ENCODE data around the gene CALML6.

The CALML6 gene

DNA sequence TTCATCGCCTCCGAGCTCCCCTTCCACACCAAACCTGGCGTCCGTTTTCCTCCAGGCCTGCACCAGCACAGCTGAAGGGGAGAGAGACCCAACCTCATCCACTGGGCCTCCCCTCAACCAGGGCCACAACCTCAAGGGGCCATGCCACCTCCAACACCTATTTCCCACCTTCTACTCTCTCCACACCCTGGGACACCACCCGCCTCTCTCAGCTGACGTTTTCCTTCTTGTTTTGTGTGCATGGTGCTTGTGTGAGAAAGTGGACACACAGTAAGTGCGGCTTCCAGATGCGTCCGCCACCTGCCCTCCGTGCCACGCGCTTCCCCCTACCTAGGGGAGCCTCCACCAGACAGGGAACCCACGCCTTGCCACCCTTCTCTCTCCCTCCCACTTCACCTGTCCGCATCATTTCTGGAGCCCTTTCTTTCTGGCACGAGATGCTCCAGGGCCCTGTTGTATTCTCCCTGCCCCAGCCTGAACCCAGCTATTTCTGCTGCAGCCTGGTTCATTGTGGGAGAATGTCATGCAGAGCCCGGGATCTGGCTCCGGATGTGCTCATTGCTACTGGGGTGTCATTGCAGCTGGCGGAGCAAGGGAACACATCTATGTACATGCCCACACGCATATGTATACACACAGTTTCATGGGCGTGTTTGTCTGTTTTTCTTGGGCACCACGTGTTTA lies 22.8 kb upstream of the CALML6 start:
- DNase-seq: no peak

DNA sequence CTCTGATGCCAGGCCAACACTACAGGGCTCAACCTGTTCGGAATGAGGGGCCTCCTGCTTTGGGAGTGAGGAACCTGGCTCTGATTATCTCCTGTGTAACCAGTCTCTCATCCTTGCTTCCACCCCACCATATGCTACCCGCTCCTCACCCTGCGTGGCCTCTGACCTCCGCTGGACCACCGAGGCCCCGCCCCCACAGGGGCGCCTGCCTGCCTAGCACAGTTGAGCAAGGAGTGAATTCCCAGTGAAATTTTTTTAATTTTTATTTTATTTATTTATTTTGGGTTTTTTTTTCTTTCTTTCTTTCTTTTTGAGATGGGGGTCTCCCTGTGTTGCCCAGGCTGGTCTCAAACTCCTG lies 22.3 kb upstream of the CALML6 start:
- DNase-seq: no peak

DNA sequence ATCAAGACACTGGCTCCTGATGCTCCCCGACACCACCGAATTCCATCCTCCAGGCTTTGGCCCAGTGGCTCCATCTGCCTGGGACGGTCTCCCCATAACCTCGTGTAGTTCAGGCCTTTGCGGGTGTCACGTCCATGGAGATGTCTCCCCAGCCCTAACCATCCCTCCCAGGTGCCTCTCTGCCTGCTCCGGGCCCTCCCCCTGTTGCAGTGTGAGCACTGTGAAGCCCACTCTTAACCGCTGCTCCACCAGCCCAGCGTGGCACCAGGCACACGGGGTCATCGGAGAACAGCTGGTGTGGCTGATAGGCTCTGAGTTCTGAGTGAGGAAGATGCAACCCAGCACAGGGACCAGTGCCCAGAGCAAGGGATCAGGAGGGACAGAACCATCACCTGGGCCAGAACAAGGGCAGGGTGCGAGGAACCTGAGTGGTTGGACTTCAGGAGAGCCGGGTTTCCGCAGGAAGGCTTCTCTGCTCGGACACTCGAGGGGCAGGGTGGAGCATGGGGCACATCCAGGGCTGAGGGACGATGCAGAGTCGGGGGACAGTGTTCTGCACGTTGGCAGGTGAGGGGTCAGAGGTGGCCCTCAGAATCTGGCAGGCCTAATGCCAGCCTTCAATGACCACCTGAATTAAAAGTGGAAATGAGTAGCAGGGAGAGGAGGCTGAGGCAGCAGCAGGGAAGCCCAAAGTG lies 21.6 kb upstream of the CALML6 start:
- DNase-seq: no peak

DNA sequence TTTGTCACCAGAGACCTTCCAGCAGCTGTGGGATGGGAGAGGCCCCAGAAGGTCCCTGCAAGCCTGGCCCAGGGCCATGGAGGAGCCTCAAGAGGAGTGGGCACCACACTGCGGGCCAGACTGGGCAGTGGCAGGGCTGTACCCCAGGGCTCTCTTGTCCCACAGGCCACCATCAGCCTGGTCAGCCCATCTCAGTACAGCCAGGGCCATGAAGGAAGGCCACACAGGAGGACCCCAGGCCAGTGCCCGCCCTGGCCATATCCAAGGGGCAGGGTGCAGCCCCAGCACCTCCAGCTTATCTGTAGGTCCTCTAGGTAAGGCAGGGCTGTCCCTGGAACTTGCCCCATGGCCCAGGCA lies 21.1 kb upstream of the CALML6 start:
- no peak for DNase-seq

DNA sequence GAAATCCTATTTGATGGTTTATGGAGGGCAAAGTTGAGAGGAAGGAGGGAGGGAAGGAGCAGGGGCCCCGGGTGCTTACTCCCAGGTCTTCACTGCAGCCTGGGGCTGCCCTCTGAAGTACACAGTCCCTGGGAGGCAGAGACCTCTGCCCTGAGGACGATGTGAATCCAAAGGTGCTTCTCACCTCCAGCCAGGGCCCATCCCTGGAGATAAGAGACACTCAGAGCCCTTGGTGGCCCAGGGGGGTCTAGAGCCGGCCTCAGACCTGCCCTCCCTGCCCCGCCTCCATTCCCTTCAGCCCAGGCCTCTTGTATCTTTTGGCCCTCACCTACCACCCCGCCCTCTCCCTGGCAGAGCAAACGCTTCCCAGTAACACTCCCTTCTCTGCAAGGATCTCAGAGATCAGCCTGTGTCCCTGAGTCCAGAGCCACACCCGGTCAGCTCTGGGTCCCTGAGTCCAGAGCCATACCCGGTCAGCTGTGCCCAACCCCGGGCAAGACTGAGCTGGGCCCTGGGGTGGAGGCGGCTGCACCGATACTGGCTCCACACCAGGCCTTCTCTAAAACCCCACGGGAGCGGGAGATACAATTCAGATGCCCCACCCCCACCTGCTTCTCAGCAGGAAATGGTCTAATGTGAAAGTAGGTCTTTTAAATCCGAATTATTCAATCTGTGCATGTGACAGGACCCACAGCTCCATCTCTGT lies 20.6 kb upstream of the CALML6 start:
- DNase-seq: no peak

DNA sequence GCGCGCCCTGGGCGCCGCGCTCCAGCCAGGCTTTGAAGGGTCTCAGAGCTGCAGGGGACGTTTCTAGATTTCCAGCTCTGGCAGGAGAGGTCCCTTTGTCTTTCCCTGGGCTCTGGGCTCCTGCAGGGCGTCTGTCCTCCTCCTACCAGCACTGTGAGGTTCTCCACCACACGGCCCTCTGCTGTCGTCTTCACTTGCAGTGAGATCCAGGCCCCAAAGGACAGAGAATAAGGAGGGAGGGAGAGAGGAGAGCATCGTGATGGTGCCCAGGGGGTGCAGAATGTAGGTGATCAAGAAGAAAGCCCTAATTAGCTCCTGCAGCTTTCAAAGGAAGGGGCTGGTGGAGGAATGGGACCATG lies 20.0 kb upstream of the CALML6 start:
- DNase-seq: no peak

DNA sequence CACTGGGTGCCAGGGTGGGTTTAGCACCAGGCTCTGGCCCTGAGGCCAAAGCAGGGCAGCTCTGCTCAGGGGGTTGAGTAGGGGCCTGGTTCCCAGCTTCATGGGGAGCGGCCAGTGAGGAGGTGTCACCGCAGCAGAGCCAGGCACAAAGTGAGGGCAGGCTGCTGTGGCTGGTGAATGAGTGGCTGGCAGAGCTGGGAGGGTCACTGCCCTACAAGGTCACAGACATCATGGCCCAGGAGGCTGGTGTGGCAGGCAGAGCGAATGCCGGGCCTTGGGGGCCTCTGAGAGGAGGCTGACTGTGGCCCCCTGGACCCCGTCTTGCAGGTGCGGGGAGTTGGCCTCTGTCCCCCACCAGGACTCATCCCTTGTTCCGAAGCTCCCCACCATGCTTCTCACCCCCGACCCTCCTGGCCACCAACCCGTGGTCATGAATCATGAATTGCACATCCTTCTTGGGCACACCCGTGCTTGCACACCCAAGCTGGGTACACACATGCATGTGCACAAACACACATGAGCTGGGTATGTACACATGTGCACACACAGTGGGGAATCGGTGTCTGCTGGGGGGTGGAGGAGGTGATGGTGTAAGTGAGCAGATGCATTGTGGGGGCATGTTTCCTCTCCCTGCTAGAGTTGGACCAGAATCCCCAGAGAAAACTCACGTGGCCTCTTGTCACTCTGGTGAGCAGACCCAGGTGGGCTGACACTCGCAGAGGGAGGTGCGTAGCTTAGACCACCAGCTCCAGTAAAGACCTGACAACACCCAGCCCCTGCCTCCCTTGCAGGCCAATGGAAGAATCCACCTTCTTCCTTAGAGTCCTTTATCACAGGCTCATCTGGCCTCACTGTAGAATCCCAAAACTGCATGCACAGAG lies 19.4 kb upstream of the CALML6 start:
- DNase-seq: no peak

DNA sequence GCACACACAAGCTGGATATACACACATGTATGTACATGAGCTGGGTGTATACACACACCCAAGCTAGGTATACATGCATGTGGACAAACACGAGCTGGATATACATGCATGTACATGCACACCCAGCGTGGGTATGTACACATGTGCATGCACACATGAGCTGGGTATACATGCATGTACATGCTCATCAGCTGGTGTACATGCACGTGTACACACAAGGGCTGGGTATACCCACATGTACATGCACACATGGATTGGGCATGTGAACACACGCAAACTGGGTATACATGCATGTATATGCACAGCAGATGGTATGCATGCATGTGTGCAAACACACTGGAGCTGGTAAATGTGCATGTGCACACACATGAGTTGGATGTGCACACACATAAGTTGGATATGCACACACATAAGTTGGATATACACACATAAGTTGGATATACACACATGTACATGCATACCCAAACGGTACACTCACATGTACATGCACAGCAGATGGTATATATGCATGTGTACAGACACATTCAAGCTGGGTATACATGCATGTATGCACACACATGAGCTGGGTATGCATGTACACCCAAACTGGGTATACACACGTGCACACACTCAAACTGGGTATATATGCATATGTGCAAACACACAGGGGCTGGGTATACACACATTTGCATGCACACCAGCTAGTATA lies 16.7 kb upstream of the CALML6 start:
- no peak for DNase-seq

DNA sequence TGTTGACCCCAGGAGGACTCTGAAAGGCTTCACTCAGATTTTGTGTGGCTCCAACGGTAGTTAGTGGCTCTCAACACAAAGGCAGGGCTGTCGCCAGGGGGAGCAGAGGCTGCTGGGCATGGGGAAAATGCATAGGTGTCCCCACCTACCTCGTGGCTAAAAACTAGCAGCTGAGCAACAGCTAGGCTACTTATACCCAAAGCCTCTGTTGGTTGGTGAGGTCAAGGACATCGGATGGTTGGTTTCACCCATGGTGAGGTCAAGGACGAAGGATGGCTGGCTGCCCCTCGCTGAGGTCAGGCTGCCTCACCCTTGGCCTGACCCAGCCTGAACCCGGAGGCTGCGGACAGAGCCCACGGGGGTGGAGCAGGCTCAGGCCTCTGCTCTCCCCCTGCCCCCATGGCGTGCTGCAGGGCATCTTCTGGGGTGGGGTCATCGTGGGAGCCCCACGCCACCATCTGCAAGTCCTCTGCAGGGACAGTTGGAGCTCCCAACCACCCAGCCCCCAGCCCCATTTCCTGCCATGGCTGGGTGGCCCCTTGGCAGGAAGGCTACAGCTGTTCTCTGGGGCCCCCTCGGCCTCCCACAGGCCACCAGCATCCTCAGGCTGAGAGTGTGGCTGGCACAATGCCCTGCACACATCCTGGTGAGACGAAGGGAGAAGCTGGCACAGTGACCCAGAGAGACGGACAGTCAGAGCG lies 15.6 kb upstream of the CALML6 start:
- no peak for DNase-seq

DNA sequence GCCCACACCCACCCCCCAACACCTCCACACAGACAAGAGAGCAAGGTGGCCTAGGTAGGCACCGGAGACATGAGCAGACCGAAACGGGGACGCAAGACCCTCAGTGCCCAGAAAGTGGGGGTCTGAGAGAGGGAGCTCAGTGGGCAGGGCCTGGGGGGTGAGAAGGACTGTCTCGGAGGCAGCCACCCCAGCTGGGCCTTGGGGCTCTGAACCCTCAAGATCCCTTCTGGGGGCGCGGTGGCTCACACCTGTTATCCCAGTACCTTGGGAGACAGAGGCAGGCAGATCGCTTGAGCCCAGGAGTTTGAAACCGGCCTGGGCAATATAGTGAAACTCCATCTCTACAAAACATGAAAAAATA lies 15.1 kb upstream of the CALML6 start:
- DNase-seq: no peak

DNA sequence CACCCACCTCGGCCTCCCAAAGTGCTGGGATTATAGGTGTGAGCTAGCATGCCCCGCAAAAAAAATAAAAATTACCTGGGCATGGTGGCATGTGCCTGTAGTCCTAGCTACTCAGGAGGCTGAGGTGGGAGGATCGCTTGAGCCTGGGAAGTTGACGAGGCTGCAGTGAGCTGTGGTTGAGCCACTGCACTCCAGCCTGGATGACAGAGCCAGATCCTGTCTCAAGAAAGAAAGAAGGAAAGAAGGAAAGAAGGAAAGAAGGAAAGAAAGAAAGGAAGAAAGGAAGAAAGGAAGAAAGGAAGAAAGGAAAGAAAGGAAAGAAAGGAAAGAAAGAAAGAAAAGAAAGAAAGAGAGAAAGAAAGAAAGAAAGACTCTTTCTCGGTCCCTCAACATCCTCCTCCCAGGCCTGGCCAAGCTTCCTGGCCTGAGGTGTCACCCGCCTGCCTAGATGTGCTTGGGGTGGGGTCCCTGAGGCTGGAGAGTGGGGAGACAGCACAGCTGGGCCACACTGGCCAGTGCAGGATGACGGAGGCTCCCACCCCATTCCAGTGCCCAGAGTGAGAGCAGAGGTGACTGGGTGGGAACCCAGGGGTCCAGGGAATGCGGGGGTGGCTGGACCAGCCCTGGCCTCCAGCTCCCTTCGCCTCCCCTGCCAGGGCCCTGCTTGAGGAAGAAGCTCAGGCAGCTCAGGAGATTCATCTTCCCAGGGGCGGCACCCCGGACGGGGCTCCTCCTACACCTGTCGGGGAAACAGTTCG lies 14.0 kb upstream of the CALML6 start:
- DNase-seq: no peak

DNA sequence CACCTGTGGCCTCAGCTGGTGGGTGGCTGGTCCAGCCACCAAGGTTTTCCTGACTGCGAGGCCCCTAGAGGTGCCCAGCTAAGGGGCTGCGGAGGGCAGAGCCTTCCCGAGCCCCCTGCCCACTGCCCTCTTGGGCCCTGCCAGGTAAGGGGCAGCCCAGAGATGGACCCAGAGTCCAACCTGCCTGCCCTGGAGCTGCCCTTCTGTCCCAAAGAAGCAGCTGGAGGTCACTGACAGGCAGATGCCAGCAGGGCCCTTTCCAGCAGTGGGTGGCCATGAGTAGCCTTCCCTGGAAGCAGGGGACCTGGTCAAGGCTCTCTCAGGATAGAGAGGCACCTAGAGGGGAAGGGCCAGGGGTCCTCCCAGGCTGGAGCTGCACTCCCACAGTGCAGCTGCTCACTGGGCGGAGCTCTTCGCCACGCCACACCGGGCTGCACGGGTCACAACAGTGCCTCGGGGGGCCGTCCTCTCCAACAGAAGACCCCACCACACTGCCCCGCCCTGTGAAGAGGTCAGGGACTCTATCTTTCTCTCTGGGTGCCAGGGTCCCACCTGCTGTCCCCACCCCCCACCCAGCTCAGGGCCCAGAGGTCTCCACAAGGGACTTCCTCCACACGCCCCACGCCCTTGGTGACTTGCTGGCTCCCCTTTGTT lies 13.3 kb upstream of the CALML6 start:
- no peak for DNase-seq

DNA sequence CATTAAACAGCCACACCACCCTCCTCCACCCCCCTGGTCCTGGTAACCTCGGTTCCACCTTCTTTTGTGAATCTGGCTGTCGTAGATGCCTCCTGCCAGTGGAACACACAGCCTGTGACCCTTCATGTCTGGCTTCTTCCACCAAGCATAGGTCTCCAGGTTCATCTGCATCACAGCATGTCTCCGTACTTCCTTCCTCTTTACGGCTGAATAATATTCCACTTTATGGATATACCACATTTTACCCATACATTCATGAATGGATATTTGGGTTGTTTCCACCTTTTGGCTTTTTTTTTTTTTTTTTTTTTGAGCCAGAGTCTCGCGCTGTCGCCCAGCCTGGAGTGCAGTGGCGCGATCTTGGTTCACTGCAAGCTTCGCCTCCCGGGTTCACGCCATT lies 11.8 kb upstream of the CALML6 start:
- no peak for DNase-seq

DNA sequence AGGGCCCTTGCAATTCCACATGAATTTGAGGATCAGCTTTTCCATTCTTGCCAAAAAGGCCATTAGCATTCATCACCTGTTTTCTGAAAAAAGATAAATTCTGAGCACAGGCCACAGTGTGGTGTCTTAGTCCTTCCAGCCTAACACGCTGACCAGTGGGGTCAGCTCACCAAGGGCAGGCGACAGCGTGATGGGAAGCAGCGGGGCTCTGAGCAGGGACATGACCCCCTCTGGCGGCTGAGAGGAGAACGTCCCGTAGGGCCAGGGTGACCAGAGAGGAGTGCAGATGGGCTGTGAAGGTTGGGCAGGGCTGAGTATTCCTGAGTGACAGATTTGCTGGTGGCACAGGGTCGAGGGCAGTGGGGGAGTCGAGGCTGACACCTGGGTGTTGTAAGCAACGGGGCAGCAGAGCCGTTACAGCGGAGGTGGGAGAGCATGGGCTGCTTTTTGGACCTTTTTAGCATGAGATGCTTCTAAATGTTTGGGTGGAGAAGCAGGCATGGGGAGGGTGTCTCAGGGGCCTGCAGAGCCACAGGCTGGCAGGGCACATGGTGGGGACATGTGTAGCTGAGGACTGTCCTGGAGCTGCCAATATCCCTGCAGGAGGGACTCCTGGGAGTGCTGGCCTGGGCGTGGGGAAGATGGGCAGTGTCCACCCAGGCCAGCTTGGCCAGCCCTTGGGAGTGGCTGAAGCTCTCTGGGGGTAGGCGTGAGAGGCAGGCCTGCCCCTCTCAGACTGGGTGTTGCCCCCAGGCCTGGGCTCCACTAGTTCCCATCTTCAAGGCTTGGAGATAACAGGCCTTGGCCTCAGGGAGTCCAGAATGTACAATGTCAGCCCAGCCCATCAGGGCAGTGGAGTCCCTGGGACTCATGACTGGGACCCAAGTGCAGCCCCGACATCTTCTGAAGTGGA lies 8.6 kb upstream of the CALML6 start:
- DNase-seq: peak; percentile 83

DNA sequence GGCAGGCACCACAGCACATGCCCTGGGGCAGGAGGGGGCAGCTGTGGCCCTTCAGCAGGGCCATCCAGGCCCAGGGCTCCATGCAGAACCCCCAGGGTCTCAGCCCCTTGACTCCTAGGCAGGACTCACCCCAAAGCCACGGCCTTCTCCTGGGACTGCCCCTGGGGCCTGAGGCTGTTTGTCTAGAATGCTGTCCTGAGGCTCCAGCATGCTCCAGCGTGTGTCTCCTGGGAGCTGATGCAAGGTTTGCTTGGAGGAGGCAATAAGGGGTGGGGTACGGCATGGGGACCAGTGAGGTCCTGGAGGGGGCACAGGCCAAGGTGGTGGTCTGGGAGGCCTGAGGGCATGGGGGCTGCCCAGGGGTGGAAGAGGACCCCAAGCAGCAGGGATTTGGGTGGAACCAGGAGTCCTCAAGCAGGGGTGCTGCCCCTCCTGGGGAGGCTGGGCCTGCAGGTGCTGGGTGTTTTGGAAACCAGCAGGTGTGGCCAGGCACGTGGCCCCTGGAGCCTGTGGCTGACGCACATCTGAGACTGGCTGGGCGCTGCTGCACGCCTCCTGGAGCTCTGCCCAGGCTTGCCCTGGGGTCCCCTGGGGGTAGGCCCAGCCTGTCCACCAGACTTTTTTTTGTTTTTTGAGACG lies 7.8 kb upstream of the CALML6 start:
- DNase-seq: no peak

DNA sequence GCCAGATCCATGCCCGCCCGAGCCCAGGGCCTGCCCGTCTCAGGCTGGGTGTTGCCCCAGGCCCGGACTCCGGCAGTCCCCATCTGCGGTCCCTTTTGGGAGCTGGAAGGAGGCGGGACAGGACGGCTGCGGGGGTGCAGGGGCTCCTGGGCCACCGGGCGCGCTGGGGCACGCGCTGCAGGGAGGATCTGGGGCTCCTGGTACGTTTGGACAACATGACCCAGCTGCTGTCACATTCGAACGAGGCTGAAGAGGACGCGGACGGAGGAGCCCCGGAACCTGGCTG lies 6.6 kb upstream of the CALML6 start:
- no peak for DNase-seq

DNA sequence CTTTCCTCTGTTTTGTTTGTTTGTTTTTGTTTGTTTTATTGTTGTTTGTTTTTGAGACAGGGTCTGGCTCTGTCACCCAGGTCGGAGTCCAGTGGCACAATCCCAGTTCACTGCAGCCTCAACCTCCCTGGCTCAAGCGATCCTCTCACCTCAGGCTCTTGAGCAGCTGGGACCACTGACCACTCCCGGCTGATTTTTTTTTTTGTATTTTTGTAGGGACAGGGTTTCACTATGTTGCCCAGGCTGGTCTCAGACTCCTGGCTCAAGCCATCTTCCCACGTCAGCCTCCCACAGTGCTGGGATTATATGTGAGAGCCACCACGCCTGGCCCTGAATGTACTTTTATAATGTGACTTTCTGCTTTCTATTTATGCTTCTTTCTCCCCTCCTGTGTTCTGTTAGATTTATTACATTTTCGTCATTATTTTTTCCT lies 5.0 kb upstream of the CALML6 start:
- DNase-seq: no peak

DNA sequence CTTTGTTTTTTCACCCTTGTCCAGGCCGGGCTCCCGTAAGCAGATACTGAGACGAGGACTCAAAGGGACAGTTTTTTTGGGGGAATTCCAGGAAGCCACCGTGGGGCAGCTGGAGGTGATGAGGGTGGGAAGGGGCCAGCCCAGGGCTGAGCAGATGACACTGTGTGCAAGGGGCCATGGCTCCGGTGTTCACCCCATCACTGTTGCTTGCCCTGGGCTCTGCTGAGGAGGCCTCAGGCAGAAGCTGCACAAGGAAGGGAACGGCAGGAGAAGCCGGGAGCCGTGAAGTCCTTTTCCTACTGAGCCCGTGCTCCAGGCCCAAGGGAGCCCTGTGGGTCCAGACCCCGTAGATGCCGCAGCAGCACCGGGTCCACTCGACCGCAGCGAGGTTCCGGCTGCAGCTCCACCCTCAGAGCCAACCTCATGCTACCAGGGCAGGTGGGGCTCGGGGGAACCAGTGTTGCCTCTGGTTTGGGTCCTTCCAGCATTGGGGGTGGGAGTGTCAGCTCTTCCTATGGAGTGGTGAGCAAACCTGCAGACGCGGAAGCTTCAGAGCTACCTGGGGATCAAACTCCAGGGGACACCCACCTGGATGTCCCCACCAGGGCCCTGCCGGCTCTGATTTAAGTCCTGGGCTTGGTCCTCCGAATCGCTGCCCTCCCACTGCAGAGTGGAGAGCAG lies 4.3 kb upstream of the CALML6 start:
- no peak for DNase-seq
